GM12892 (cell line): ENCODE data around the gene TNN.

Experiments used
- DNase-seq: peaks from one replicate; pipeline ENCODE4 v3.0.0; 2011; ENCODE audit not compliant: insufficient read length
- FAIRE-seq: peaks from 2 replicates; lab custom pipeline; 2011; peaks lifted over from hg19 to GRCh38; lab: Jason Lieb, UNC
- POLR2A ChIP-seq: IDR thresholded peaks from 2 replicates; pipeline ENCODE4 v1.6.1; 2011; ENCODE audit warnings: low read depth, low read length, control low read depth
- POLR2AphosphoS5 ChIP-seq: IDR thresholded peaks from 2 replicates; pipeline ENCODE4 v1.6.1; 2011; ENCODE audit warnings: low read depth, low read length, control low read depth
- TAF1 ChIP-seq: IDR thresholded peaks from 2 replicates; pipeline ENCODE4 v1.6.1; 2011; ENCODE audit warnings: low read depth, mild to moderate bottlenecking, control low read depth, low read length, borderline replicate concordance

Gene TNN

DNA sequence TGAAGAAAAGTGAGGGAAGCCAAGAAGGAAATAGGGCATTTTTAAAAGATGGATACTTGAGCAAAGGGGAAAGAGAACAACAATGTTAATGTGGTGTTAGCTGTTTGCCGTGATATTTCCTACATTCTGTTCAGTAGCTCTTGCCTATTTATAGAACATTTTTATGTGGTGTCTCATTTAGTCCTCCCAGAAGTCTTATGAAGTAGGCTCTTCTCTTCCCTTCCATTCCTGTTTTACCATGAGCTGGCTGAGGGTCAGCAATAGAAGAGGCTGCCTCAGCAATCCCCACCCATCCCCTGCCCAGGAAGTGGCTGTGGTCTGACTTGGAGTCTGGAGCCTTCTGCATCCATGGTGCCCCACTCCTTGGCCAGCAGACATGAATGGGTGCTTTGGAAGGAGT, 64.8 kb downstream of the TNN start:
- no peak for TF ChIP-seq POLR2AphosphoS5
- no peak for TF ChIP-seq POLR2A
- TF ChIP-seq TAF1: no peak
- no peak for DNase-seq
- peak; percentile 38 for FAIRE-seq

DNA sequence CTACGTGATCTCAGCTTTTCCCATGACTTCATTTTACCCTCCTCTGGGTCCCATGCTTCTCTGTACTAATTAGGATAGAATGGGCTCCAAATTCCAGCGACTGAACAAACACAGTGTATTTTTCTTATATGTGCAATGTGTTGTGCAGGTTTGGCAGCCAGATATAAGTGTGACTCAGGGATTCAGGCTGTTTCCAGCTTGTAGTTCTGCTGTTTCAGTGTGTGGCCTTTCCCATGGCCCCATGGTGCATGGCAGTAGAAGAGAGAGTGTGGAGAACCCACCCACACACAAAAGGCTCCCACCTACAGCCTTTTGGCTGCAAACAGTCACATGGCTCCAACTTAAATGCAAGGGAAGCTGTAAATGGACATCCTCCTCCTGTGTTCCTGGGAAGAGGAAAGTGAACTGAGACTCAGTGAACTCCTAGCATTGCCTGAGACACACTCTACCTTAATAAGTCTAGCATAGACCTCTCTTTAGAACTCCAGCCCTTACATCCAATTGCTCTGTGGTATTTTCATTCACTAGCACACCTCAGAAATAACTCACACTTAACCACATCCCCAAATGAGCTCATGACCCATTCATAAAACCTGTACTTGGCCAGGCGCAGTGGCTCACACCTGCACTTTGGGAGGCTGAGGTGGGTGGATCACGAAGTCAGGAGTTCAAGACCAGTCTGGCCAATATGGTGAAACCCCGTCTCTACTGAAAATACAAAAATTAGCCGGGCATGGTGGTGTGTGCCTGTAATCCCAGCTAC, 66.2 kb downstream of the TNN start:
- FAIRE-seq: no peak
- no peak for TF ChIP-seq TAF1
- TF ChIP-seq POLR2A: no peak
- TF ChIP-seq POLR2AphosphoS5: no peak
- DNase-seq: no peak

DNA sequence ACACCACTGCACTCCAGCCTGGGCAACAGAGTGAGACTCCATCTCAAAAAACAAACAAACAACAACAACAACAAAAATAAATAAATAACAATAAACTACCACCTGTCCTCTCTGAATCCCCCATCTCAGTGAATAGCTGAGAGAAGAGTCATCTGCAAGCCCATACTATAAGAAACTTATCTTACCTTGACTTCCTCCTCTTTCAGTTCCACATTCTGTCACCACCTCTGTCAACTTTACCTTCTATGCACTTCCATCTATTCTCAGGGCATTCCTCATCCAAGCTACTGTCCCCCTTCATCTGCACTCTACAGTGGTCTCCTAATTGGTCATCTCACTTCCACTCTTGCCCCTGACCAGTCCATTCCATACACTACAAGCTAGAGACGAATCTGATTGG, 66.9 kb downstream of the TNN start:
- FAIRE-seq (no peak), DNase-seq (no peak)
- TF ChIP-seq POLR2A (no peak), POLR2AphosphoS5 (no peak), TAF1 (no peak)

DNA sequence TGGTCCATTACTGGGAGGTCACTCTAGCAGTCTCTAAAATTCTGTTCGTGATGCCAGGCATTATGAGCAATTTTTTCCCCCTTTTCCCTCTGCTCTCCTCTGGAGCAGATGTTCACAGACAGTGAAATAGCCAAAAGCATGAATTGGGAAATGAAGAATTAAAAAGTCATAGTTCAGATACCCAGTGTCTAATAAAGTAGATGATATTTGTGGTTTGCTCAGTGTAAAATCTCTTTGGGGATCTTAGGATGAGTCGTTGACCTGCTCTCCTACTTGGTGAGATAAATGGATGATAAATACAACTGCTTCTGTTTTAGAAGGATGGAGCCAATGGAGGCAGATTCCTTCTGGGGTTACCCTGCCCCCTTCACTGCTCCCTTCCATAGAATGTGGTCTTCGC, 68.6 kb downstream of the TNN start:
- no peak for DNase-seq
- TF ChIP-seq POLR2AphosphoS5 (no peak), TAF1 (no peak), POLR2A (no peak)
- FAIRE-seq: no peak

DNA sequence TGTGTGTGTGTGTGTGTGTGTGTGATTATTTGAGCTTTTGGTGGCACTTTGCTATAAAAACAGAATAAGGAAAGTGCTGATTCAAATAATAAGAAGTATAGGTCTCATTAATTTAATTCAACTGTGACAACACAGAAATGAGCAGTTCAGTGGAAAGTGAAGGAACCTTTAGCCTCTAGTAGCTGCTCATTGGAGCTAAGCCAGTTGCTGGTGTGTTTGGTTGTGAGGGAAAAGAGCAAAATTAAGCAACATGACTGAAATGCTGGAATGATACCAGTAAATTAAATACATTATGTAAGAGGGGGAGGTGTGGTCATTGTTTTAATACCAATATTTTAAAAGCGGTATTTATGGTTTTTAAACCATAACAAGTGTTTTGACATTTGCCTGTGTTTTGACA, 69.7 kb downstream of the TNN start:
- no peak for TF ChIP-seq TAF1
- no peak for TF ChIP-seq POLR2A
- TF ChIP-seq POLR2AphosphoS5: no peak
- no peak for DNase-seq
- no peak for FAIRE-seq

DNA sequence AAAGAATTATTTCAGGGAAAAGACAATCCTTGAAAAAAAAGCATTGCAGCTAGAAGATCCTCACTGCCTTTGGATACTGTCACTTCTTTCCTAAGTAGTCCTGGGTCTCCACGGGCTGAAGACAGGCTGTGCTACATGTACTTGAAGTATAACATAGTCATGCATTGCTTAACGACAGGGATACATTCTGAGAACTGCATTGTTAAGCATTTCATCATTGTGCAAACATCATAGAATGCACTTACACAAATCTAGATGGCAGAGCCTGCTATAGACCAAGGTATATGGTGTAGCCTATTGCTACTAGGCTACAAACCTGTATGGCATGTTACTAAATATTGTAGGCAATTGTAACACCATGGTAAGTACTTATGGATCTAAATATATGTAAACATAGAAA, 70.9 kb downstream of the TNN start:
- FAIRE-seq (no peak), DNase-seq (no peak)
- TF ChIP-seq TAF1 (no peak), POLR2A (no peak), POLR2AphosphoS5 (no peak)

DNA sequence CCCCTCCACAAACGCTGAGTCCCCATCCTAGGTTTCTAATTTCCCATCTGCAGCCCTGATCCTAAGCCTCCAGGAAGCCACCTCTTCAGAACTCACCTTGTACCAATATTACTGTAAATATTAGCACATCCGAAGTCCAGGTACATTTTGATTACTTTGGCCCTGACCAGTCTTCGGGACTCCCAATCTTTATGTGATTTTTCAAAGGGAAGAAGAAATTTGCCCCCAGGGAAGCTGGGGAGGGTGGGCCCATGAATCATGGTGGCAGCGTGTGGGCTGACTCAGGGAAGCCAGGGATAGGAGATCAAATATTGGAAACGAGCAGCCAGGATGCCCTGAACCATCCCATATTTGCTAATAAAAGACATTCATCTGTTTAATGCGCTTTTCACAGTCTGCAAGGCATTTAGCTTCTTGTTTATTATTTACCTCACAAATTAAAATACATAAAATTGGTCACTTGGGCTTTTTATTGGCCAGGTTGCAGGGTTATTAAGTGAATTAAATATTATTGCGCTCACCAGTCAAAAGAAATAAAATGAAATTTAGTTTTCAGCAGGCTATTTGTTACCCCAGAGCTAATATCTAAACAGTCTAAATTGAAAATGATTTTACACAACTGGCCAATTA, 78.4 kb downstream of the TNN start:
- no peak for TF ChIP-seq POLR2A
- TF ChIP-seq POLR2AphosphoS5: no peak
- TF ChIP-seq TAF1: no peak
- FAIRE-seq (no peak), DNase-seq (no peak)

DNA sequence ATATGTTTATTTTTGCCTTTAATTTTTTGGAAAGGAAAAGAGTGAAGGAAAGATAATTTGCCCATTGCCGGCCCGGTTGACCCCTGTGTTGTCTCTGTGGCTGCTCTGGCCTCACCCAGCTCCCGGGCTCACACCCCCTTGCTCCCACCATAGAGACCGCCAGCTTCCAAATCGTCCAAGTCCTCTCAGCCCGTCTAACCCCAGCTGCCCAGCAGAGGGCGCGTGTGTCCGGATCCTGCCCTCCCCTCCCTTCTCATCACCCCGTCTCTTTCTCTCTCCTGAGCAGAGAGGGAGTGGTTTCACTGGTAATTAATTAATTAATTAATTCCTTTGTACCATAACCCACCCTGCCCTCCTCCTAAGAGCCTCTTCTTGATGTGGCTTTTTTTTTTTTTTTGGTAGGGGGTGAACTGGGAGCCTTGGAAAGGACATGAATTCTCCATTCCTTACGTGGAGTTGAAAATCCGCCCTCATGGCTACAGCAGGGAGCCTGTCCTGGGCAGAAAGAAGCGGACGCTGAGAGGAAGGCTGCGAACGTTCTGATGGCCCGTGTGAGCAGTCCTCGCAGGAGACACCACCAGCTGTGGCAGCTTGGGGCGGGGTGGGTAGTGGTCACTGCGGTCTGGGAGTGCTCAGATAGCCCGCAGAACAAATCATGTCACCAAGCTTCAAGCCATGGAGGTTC, 79.0 kb downstream of the TNN start:
- TF ChIP-seq TAF1 (no peak), POLR2A (no peak), POLR2AphosphoS5 (no peak)
- FAIRE-seq: peak; percentile 76
- DNase-seq: peak; percentile 59

DNA sequence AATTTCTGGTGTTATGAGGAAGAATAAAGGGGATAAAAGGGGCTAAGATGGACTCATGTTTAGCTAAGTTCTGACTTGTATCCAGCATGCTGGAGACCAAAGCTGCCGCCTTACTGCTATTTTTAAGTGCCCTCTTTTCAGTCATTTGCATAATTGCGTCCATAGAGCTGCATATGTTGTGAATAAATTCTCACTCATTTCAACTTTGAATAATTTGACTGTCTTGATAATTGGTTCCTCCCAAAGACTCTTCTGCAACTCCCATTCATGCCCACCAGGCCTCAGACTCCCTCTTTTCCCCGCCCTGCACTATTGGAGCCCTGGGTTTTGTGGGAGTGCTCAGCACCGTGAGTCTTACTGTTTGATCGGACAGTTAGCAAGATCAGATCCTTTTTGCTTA, 79.9 kb downstream of the TNN start:
- FAIRE-seq (no peak), DNase-seq (no peak)
- no peak for TF ChIP-seq POLR2A
- TF ChIP-seq TAF1: no peak
- TF ChIP-seq POLR2AphosphoS5: no peak

DNA sequence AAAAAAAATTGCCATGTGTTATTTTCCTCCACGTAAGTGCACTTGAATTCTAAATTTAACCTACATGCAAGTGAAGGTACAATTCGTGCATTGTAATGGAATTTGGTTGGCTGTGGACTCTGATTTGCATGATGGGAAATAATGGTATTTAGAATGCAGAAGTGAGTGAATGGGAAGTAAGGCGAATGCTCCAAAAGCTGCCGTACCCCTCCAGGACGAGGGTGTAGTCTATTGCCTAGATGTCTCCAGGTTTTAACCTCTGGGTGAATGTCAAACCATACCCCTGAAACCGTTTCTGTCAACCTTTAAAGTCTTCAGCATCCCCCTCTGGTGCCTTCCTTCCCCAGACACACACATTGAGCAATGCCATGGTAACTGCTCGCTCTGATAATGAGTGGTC, 80.4 kb downstream of the TNN start:
- TF ChIP-seq POLR2A (no peak), TAF1 (no peak), POLR2AphosphoS5 (no peak)
- no peak for DNase-seq
- FAIRE-seq: no peak

DNA sequence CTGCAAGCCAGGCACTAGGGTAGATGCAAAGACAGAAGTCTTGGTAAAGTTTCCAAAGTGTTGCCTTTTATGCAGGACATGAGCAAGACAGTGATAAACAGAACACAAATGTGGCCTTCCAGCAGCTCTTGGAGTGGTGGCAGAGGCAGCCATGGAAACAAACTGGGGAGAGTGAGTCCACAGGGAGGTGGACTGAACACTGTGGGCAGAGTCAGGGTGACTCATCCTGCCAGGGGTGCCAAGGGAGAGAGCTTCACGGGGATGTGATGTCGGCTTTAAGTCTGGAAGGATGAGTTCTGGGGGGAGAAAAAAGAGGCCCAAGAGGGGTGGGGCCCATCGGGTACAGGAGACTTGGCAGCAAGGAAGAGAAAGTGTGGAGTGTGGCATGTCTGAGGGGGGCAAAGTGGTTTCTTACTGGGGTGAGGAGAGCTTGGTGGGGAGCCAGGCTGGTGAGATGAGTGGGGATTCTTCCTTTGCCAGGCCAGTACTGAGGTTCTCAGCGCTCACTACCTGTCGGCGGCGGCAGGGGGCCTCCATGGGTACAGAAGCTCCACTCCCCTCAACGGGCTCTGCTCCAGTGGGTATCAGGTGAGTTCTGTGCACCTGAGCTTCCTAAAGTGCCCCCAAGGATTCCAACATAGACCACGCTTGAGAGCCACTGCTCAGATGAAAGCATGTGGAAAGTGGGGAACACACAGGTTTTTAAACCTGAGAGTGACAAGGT, 83.1 kb downstream of the TNN start:
- DNase-seq: no peak
- no peak for FAIRE-seq
- TF ChIP-seq POLR2A: no peak
